ENCODE results near the gene MT1M. TPM values are rescaled to one million over a fixed set of nuclear protein-coding genes. Genes with fewer than 3 reads are reported as not detected.

MT1M gene
- total RNA-seq, 1 experiment from 2014 or later, result 0.39 TPM

DNA sequence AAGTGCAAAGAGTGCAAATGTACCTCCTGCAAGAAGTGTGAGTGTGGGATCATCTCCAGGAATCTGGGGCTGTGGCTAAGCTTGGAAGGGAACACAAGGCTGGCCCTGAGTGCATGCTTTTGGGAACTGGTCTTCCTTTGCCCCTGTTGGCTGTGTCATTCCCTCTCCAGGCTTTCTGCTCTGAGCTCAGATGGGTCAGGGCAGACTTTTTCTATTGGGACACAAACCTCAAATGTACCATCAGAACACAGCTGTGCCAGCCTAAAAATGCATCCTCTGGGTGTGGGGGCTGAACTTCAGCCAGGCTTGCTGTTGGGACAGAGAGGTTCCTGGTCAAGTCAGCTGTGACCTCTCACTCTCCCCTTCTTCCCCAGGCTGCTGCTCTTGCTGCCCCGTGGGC lies 20.1 kb downstream of the MT1M start (continued):
- TF ChIP-seq, protein P1, sequence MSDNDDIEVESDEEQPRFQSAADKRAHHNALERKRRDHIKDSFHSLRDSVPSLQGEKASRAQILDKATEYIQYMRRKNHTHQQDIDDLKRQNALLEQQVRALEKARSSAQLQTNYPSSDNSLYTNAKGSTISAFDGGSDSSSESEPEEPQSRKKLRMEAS (IDR thresholded peaks at IDR 0.05), result no peak

DNA sequence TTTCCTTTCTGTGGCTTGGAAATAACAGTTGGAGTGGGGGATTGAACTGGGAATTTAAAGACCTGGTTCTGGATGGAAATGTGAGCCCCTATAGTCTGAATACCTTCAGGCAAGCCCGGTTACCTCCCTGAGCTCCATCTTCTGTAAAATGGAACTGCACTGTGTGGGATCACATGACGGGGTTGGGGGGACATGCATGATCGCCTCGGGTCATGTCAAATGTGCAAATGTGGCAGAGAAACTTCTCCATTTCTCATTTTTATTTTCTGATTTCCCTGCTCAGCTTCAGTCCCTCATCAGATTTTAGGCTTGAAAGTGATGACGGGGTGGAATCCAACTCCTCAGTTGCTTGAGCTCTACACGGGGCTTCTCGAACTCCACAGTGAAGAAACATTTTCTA lies 20.8 kb downstream of the MT1M start:
- Histone ChIP-seq H3K4me1 (ENCODE audit: control insufficient read depth in 1 of 2, insufficient read depth in 2 of 2, low read length in 2 of 2) (peaks cover 25 to 47% of the 10 kb centered on the region in 2 experiments), H3K9ac (ENCODE audit: low read length) (no peak overlapping the region), H4K20me1 (ENCODE audit: insufficient read depth) (no peaks in the 10 kb centered on the region), H3K4me3 (replicated peaks in 1 of 2; ENCODE audit: low read depth in 1 of 2, low read length in 2 of 2) (no peak overlapping the region), H3K79me2 (ENCODE audit: insufficient read depth, low read length) (no peaks in the 10 kb centered on the region), H3K27ac (ENCODE audit: low read depth, low read length) (no peak overlapping the region), H3K9me3 (ENCODE audit: control insufficient read depth in 1 of 2, insufficient read depth in 1 of 2, low read depth in 1 of 2, low read length in 2 of 2) (no peaks in the 10 kb centered on the region), H3K9me2 (ENCODE audit: insufficient read depth) (no peaks in the 10 kb centered on the region), H3K4me2 (ENCODE audit: low read length) (peak overlapping the region; percentile 70; the same call in 1 of the 2 replicates), H2AFZ (ENCODE audit: low read depth, low read length, poor library complexity, severe bottlenecking) (peak overlapping the region; percentile 55), H3K27me3 (ENCODE audit: insufficient read depth, low read length) (no peaks in the 10 kb centered on the region), H3K36me3 (ENCODE audit: control insufficient read depth in 1 of 2, insufficient read depth in 2 of 2, low read length in 2 of 2) (no peaks in the 10 kb centered on the region)
- BruUV-seq (replicated peaks), result no TSS peak
- TF ChIP-seq, protein P2, sequence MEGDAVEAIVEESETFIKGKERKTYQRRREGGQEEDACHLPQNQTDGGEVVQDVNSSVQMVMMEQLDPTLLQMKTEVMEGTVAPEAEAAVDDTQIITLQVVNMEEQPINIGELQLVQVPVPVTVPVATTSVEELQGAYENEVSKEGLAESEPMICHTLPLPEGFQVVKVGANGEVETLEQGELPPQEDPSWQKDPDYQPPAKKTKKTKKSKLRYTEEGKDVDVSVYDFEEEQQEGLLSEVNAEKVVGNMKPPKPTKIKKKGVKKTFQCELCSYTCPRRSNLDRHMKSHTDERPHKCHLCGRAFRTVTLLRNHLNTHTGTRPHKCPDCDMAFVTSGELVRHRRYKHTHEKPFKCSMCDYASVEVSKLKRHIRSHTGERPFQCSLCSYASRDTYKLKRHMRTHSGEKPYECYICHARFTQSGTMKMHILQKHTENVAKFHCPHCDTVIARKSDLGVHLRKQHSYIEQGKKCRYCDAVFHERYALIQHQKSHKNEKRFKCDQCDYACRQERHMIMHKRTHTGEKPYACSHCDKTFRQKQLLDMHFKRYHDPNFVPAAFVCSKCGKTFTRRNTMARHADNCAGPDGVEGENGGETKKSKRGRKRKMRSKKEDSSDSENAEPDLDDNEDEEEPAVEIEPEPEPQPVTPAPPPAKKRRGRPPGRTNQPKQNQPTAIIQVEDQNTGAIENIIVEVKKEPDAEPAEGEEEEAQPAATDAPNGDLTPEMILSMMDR (IDR thresholded peaks at IDR 0.05 in 2 of 3, conservative IDR thresholded peaks at IDR 0.05 in 1 of 3; ENCODE audit: borderline replicate concordance in 1 of 3, insufficient read depth in 1 of 3, low read depth in 2 of 3, low read length in 2 of 3), result no peak
- TF ChIP-seq CBX3 (IDR thresholded peaks at IDR 0.05; ENCODE audit: low read depth) (no peak), JUND (IDR thresholded peaks at IDR 0.05) (no peak), EGR1 (IDR thresholded peaks at IDR 0.05; ENCODE audit: low read depth) (no peak), ZNF274 (IDR thresholded peaks at IDR 0.05; ENCODE audit: low read depth, low read length) (no peak), SRF (IDR thresholded peaks at IDR 0.05; ENCODE audit: low read depth) (no peak), TCF7L2 (IDR thresholded peaks at IDR 0.05; ENCODE audit: borderline replicate concordance, extremely low read depth, insufficient read depth, insufficient read length) (no peak), SP1 (IDR thresholded peaks at IDR 0.05; ENCODE audit: low read depth) (no peak), EZH2phosphoT487 (IDR thresholded peaks at IDR 0.05; ENCODE audit: borderline replicate concordance) (no peak)
- TF ChIP-seq, protein P1 (IDR thresholded peaks at IDR 0.05), result no peak
- ChIA-PET POLR2A (interaction anchor here (1.3 to 1.8 kb wide), 2 partner anchors 10 to 27 kb away, joined by 6 to 13 read pairs; partner anchors contain the start of gene MT1E), CTCF (no interaction called here), RAD21 (ENCODE audit: low non-redundant PET in 1 of 2, low total read pairs in 2 of 2, uncharacterized antibody in 2 of 2, unreplicated experiment in 2 of 2) (no interaction called here)
- intact Hi-C loops (cut with micrococcal nuclease), result no loop called here
- ATAC-seq (no peak), DNase-seq (ENCODE audit: low read depth, low spot score) (no peak)
